ENCODE measurements around the gene CD99.
A peak's percentile ranks its signal among the peaks of the same experiment; 100 is the strongest.

Gene CD99

GRCh38 chrX:2650865-2651264 lies 40.2 kb upstream of the CD99 start:
- DNase-seq (no peak), ATAC-seq (ENCODE audit: insufficient read depth, low read depth) (no peak)
- Histone ChIP-seq H3K4me2 (ENCODE audit: insufficient read depth, low read length) (no peak overlapping the region), H3K27ac (ENCODE audit: low read length) (peak overlapping the region; percentile 60; the same call in 1 of the 2 replicates), H4K20me1 (ENCODE audit: insufficient read depth, low read length) (no peaks in the 10 kb centered on the region), H3K4me3 (ENCODE audit: low read depth in 1 of 2, low read length in 2 of 2) (no peak overlapping the region), H3K4me1 (ENCODE audit: insufficient read depth, low read length) (no peaks in the 10 kb centered on the region), H3K27me3 (ENCODE audit: insufficient read depth, low read length, poor library complexity) (no peaks in the 10 kb centered on the region), H2AFZ (ENCODE audit: low read depth, low read length) (no peak overlapping the region), H3K79me2 (ENCODE audit: insufficient read depth, low read length) (peaks cover 9% of the 10 kb centered on the region), H3K36me3 (ENCODE audit: insufficient read depth, low read length) (peaks cover 39% of the 10 kb centered on the region), H3K9ac (ENCODE audit: low read depth, low read length) (no peak overlapping the region), H3K9me3 (ENCODE audit: insufficient read depth, low read length, severe bottlenecking) (no peaks in the 10 kb centered on the region)
- TF ChIP-seq CTCF (IDR thresholded peaks at IDR 0.05; ENCODE audit: borderline replicate concordance, extremely low read depth, low read length, poor library complexity, severe bottlenecking) (no peak), EZH2 (IDR thresholded peaks at IDR 0.05; ENCODE audit: borderline replicate concordance, low read depth, low read length, severe bottlenecking) (no peak)

DNA sequence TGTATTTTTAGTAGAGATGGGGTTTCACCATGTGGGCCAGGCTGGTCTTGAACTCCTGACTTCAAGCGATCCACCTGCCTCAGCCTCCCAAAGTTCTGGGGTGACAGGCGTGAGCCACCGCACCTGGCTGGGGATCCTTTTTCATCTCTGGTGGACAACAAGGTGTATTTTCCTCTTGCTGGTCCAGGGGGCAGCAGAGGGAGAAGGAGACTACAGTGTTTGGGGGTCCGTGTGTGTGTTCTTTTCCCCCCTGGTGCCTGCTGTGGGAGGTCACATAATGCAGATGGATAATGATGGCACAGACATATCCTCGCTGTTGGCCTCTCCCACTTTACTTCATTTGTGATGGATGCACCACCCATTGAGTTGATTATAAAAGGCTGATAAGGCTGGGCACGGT lies 39.0 kb upstream of the CD99 start:
- DNase-seq: peak; percentile 31

GRCh38 chrX:2654436-2655340 lies 36.4 kb upstream of the CD99 start:
- H2AFZ ChIP-seq (ENCODE audit: low read depth, low read length): no peak overlapping the region
- TF ChIP-seq CTCF (IDR thresholded peaks at IDR 0.05; ENCODE audit: borderline replicate concordance, extremely low read depth, low read length, poor library complexity, severe bottlenecking): no peak
- TF ChIP-seq EZH2 (IDR thresholded peaks at IDR 0.05; ENCODE audit: borderline replicate concordance, low read depth, low read length, severe bottlenecking): no peak
- no peak for DNase-seq
- peaks cover 24% of the 10 kb centered on the region for H3K36me3 ChIP-seq (ENCODE audit: insufficient read depth, low read length)
- H3K9ac ChIP-seq (ENCODE audit: low read depth, low read length): no peak overlapping the region
- H3K4me3 ChIP-seq (ENCODE audit: low read depth in 1 of 2, low read length in 2 of 2): no peak overlapping the region
- peaks cover 6% of the 10 kb centered on the region for H3K79me2 ChIP-seq (ENCODE audit: insufficient read depth, low read length)
- no peaks in the 10 kb centered on the region for H3K27me3 ChIP-seq (ENCODE audit: insufficient read depth, low read length, poor library complexity)
- no peaks in the 10 kb centered on the region for H4K20me1 ChIP-seq (ENCODE audit: insufficient read depth, low read length)
- H3K4me1 ChIP-seq (ENCODE audit: insufficient read depth, low read length): peaks cover 4% of the 10 kb centered on the region; the same call in 1 of the 2 replicates
- no peak for ATAC-seq (ENCODE audit: insufficient read depth, low read depth)
- H3K27ac ChIP-seq (ENCODE audit: low read length): peak overlapping the region; percentile 27; the same call in 1 of the 2 replicates
- no peaks in the 10 kb centered on the region for H3K9me3 ChIP-seq (ENCODE audit: insufficient read depth, low read length, severe bottlenecking)
- H3K4me2 ChIP-seq (ENCODE audit: insufficient read depth, low read length): no peak overlapping the region

More for the DNA sequence above, 39.0 kb upstream of the CD99 start:
- Histone ChIP-seq H3K79me2 (ENCODE audit: insufficient read depth, low read length) (peaks cover 9% of the 10 kb centered on the region), H4K20me1 (ENCODE audit: insufficient read depth, low read length) (no peaks in the 10 kb centered on the region), H3K4me2 (ENCODE audit: insufficient read depth, low read length) (no peak overlapping the region), H3K36me3 (ENCODE audit: insufficient read depth, low read length) (peaks cover 31% of the 10 kb centered on the region), H3K27me3 (ENCODE audit: insufficient read depth, low read length, poor library complexity) (no peaks in the 10 kb centered on the region), H3K4me1 (ENCODE audit: insufficient read depth, low read length) (no peaks in the 10 kb centered on the region), H3K27ac (ENCODE audit: low read length) (no peak overlapping the region), H3K9ac (ENCODE audit: low read depth, low read length) (no peak overlapping the region), H3K4me3 (ENCODE audit: low read depth in 1 of 2, low read length in 2 of 2) (no peak overlapping the region), H3K9me3 (ENCODE audit: insufficient read depth, low read length, severe bottlenecking) (no peaks in the 10 kb centered on the region), H2AFZ (ENCODE audit: low read depth, low read length) (no peak overlapping the region)
- TF ChIP-seq CTCF (IDR thresholded peaks at IDR 0.05; ENCODE audit: borderline replicate concordance, extremely low read depth, low read length, poor library complexity, severe bottlenecking) (peak; percentile 45), EZH2 (IDR thresholded peaks at IDR 0.05; ENCODE audit: borderline replicate concordance, low read depth, low read length, severe bottlenecking) (no peak)
- peak; percentile 50; the same call in 2 of the 3 replicates for ATAC-seq (ENCODE audit: insufficient read depth, low read depth)
